ENCODE measurements around the gene OXSM. TPM values are rescaled to one million over a fixed set of nuclear protein-coding genes. Genes with fewer than 3 reads are reported as not detected.

OXSM gene
- total RNA-seq, 4 donors from 2014 or later = 7.0 to 9.1 (median 8.4) TPM

Other genes with a start within 250 kb of the OXSM start
- 10 to 100 TPM; 62.9 to 77.4 (median 65.4) TPM for gene TOP2B, start 125.2 kb upstream of the OXSM start, total RNA-seq
- gene NGLY1, start 6.6 kb upstream of the OXSM start, total RNA-seq = 10 to 100 TPM; 10.2 to 21.1 (median 17.0) TPM

Measured in lower leg skin (tissue), 4 donors.